ENCODE data around the gene HABP2.

HABP2 gene

GRCh38 chr10:113609704-113610108, 56.9 kb downstream of the HABP2 start:
- no peak for DNase-seq

DNA sequence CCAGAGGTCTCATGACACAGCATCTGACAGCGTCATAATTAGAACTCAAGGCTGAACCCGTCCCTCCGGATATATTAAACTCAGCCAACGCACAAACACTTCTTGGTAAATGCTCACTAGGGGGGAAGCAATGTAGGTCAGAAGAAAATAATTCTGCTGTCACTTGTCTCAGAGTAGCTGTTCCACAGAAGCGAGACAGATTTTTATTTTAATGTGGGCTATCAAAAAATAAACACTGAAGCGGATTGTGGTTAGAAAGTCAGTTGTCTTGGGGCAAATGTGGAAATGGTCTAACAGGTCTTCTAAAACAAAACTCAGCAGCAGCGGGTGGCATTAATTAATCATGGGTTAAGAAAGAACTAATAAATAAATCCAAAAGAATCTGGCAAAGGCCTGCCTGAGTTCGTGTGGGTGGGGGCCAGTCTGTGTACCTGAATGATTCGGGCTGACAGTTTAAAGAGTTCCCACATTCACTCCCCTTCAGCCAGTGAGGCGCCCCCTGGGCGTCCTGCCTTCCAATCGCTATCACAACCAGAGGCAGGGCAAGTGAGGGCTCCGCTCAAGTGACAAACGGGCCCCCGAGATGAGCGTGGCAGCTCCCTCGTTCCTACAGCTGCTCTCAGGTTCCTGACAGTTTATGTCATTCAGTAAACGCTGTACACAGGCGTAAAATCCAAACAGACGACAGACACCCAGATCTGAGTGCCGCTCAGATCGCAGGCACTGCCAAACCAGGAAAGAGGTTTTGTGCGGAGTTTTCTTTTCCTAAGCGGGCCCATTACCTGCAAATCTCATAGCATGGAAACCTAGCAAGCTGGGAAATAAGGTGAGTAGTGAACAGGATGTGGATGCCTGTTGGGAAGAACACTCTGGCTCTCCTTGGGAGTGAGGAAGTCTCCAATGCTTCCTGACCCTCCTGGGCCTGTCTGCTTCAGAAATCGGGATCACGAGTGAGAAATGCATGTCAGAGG, 58.1 kb downstream of the HABP2 start:
- no peak for DNase-seq

DNA sequence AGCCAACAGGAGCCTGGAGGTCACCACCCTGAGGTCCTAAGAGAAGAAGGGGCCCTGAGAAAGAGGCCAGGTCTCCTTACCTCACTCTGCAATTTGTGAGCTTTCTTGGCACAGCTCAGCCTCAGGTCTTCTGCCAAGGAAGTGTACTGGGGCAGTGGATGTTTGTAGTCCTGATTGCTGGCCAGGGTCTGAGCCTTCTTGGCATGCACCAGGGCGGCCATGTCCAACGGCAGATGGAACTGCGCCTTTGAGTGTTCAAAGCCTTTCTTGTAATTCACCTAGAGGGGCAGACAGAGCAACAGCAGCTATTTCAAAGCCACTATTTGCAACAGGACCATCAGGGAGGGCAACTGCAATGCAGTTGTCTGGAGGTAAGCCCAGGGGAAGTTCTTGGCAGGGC, 59.3 kb downstream of the HABP2 start:
- DNase-seq: no peak

DNA sequence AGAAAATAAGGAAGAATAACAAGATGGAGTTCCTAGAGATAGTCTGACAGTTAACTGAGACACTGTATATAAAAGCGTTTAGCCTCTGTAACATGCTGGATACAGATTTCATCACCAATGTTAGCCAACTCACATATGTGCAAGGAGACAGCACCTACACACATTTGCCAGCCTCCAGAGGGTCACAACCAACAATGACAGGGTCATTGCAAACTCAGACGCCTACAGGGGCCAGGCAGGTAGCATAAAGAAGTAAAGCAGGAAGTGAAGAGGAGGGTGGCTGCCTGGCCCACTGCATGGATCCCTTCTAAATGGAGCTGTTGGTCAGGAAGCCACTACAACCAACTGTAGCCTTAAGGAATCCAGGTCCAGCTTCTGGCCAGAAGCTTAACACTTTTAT, 60.6 kb downstream of the HABP2 start:
- no peak for DNase-seq

DNA sequence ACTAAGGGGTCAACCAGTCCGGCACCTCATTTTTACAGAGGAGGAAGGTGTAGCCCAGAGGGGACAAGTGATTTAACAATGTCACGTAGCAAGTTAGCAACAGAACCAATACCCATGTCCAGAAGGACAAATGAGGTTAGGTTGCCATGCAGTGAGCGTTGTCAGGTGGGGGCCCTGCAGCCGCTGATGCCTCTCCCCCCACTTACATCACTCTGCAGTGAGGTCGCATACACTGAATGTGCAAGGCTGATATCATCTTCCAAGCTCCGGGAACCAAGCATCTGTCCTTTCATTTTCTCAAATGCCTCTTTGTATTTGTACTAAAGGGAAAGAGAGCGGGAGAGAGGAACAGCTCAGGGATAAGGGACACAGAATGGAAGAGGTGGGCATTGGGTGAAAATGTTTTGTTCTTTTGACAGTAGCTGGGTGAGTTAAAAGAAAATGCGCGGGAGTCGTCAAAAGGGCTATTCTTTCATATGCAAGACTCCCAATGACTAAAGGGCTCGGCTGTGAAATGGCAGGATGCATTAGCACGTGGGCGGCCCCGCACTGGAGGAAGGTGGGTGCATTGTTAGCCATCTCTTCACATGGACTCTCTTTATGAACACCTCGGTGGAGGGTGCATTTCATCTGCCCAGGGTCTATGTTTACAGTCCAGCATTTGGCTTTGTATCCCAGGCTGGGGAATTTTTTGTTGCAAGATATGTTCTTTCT, 61.3 kb downstream of the HABP2 start:
- DNase-seq: no peak

- no peak for DNase-seq
Observed at GRCh38 chr10:113616244-113617074, 63.6 kb downstream of the HABP2 start.

GRCh38 chr10:113617086-113617485, 64.2 kb downstream of the HABP2 start:
- DNase-seq: no peak

DNA sequence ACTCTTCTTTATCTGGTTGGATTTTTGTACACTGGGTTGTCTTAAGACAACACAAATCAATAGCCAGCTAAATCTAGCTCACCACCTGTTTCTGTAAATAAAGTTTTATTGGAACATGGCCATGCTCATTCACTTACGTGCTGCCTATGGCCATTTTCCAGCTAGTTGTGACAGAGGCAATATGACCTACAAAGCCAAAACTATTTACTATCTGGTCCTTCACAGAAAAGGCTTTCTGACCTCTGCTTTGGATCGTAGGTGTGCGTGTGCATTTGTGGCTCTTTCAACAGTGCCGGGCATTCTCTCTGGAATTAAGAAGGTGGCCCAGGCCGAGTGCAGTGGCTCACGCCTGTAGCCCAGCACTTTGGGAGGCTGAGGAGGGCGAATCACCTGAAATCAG, 65.5 kb downstream of the HABP2 start:
- DNase-seq: no peak

GRCh38 chr10:113619401-113619800, 66.5 kb downstream of the HABP2 start:
- DNase-seq: no peak

DNA sequence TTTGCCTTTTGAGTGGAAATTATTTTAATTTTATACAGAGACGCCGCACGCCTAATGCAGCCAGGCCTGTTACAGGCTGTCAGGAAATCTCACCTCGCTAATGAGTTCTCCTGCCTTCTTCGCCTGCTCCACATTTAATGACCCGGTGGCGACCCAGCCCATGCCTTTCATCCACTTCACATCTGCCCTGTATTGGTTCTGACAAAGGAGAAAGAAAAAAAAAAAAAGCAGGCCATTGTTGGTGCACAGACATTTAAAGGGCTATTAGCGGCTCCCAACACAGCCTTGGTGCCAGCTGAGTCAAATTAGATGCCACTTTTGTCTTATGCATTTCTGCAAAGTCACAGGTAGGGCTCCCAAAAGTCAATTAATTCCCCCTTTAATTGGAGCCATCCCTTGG, 67.7 kb downstream of the HABP2 start:
- DNase-seq: no peak

GRCh38 chr10:113620936-113621335, 68.1 kb downstream of the HABP2 start:
- DNase-seq: no peak

DNA sequence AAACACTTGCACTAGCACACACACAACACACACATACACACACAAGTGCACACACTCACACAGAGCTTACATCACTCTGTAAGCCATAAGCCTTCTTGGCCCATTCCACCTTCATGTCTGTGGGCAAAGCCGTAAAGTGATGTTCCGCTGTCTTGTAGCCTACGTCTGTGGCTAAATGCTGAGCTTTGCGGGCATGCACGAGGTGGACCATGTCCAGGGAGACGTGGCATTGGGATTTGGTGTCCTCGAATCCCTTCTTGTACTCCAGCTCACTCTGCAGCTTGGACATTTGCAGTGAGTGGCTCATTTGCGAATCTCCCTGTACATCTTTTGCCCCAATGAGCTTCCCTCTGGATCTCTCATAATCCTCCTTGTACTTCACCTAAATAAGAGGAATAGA, 68.9 kb downstream of the HABP2 start:
- DNase-seq: no peak

GRCh38 chr10:113622831-113623230, 70.0 kb downstream of the HABP2 start:
- no peak for DNase-seq

DNA sequence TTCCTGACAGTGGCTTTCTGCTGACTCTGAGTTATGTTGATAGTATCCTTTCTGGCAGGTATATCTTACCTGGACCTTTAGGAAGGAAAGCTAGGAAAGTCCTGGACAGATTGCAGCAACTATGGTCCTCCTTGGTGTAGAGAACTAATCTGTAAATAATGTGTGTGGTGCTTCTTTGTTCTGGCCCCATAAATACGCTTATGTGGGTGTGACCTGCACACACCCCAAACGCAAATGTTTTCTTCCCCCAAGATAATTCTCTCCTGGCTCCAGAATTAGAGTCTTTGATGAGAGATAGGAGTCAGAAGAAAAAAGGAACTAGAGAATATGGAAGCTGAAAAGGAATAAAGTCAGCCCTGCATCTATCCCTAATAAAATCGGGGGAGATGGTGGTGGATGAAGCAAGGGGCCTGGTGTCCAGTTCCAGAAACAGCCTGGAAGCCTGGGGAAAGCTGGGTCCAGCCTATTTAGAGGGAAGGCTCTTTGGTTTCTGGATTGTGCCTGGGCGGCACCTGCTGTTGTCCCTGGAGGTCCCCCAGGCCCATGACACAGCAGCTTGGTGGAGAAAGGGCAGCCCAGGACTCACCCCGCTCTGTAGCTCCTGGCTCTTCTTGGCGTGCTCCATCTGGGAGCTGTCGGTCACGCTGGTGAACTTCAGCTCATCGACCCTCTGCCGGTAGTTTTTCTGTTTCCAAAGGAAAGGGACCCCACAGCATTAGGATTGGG, 72.8 kb downstream of the HABP2 start:
- no peak for DNase-seq

GRCh38 chr10:113626809-113627355, 74.0 kb downstream of the HABP2 start:
- DNase-seq: no peak

DNA sequence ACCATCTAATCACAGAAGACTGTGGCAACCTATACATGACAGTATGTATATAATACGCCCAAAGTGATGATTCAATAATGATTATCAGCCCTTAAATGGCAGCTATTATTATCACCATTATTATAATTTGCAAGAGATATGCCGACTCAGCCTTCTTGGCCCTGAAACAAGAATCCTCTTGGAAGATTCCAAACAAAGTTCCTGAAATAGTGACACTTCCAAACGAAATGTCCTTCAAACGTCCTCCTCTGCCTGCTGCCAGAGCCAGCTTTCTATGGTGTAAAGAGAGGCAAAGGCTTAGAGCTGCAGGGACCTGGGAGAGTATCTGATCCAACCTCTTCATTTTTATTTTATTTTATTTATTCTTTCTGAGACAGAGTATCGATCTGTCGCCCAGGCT, 75.0 kb downstream of the HABP2 start:
- no peak for DNase-seq

- DNase-seq: no peak
Observed at GRCh38 chr10:113628607-113629153, 75.8 kb downstream of the HABP2 start.

DNA sequence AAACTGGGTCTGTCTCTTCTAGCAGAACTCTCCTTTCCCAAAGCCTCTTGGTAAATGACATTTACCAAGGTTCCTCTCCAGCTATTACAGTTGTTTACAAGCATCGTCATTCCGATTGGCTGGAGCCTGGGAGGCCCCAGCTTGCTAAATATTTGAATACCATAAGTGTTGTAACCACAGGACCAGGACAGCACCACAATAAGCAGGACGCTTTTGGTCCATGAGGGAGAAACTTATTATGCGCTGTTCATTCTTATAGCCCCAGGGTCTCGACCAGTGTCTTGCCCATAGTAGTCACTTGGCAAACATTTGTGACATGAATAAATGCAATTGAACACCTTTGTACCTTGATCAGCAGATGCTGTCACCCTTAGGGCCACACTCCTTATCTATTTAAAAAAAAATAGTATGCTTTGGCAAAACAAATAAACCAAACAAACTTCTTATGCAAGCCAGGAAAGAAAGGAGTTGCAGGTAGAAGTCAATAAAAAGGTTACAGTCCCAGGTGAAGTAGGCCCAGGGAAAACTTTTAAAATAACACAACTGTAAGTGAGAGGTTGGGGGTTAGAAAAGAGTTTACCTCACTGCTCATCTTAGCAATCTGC, 78.2 kb downstream of the HABP2 start:
- no peak for DNase-seq

- DNase-seq: no peak
Observed at GRCh38 chr10:113631684-113632367, 79.0 kb downstream of the HABP2 start.

All from NCI-H526 treated with DMSO at 0.1 percent for 48 hours (cell line).